HTERT RPE-1 (cell line): Measurements from ENCODE around the gene ATP6V0C.

Source experiments
- in situ Hi-C: fragments of 300-500 bp; cut with MboI; formaldehyde crosslinking; loops from 4 replicates; pipeline ENCODE4 v1.14.3; 2020; ENCODE audit warnings: low sequenced_read_pairs

Gene ATP6V0C

DNA sequence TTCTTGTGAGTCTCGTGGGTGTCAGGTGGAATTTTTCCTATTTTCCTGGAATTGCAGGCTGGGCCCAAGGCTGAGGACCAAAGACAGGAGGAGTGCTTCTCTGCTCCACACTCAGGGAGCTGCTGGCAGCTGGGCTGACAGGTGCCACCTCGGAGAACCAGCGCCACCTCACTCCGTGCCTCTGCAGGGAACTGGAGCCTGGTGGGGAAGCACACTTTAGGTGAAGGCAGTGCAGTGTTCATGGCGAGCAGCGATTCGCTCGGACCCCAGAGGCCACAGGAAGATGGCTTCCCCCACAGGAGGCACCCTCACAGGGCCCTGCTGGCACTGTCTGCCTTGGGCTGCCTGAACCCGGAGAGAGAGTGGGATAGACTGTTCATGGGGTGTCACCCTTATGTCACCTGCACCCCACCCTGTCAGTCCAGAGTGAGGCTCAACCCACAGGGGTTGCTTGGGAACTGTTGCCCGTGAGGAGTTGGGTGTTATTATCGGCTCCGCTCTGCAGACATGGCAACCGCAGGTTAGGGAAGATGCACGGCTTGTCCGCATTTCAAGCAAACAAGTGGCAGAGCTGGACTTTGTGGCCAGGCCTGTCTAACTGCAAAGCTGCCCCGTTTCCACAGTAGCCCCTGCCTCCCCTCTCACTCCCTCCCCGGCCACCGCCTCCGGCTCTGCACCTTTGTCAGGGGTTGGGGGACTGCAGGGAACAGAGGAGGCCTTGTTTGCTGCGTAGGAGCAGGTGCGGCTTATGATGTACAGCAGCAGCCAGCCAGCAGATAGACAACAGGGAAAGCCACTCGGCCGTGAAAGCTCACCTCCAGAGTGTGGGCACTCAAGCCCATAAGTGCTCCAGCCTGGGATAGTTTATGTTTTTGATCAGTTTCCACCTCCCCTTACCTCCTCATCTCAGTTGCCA is 23.3 kb upstream of the ATP6V0C start:
- in situ Hi-C loops = no loop called here

DNA sequence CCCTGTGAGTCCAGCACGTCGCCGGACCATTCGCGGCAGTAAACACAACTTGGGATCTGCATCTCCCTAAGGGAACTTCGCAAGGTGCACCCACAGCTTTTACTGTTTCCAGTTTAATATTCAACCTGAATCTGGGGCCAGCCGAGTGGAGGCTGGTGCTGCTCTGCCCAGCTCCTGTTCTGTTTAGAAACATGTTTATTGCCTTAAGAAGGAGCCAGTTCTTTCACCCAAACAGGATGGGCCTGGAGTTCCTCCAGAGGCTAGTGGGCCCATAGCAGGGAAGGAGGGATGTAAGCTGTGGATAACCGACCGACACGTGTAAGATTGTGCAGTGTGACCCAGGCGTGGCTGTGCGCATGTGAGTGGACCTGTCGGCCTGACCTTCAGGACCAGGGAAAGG is 21.5 kb upstream of the ATP6V0C start:
- in situ Hi-C loops = no loop called here

DNA sequence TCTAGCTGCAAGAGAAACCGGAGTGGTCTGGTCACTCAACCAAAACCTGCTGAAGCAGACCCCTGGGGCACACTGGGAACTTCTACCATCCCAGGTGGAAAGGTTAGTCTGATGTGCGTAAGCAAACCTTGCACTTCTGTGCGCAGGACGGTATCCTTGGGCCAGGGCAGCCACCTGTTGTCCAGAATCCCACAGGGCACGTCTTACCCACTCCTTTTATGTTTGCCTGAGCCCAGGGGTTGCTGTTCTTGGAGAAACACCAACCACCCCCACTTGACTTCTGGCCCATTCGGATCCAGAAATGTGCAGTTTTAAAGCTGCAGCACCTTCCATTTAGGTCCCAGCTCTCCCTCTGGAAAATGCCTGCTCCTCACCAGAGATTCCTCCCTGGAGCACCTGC is 20.1 kb upstream of the ATP6V0C start:
- in situ Hi-C loops = no loop called here

DNA sequence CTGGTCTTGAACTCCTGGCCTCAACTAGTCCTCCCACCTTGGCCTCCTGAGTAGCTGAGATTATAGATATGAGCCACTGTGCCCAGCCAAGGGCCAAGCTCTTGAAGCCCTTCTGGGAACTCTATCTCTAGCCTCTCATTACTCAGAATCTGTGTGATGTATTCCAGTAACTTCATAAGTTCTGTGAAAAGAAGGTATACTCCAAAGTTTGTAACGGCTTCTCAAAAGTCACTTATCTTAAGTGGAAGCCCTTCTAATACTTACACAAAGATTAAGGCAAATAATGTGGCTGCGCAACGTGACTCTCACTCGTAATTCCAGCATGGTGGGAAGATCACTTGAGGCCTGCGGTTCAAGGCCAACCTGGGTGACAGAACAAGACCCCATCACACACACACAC is 19.1 kb upstream of the ATP6V0C start:
- in situ Hi-C loops = no loop called here

DNA sequence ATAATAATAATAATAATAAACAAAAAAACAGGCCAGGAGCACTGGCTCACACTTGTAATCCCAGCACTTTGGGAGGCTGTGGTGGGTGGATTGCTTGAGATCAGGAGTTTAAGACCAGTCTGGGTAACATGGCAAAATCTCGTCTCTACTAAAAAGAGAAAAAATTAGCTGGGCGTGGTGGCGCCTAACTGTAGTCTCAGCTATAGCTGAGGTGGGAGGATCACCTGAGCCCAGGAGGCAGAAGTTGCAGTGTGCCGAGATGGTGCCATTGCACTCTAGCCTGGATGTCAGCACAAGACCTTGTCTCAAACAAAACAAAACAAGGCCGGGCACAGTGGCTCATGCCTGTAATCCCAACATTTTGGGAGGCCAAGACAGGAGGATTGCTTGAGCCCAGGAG is 18.7 kb upstream of the ATP6V0C start:
- in situ Hi-C loops = no loop called here

DNA sequence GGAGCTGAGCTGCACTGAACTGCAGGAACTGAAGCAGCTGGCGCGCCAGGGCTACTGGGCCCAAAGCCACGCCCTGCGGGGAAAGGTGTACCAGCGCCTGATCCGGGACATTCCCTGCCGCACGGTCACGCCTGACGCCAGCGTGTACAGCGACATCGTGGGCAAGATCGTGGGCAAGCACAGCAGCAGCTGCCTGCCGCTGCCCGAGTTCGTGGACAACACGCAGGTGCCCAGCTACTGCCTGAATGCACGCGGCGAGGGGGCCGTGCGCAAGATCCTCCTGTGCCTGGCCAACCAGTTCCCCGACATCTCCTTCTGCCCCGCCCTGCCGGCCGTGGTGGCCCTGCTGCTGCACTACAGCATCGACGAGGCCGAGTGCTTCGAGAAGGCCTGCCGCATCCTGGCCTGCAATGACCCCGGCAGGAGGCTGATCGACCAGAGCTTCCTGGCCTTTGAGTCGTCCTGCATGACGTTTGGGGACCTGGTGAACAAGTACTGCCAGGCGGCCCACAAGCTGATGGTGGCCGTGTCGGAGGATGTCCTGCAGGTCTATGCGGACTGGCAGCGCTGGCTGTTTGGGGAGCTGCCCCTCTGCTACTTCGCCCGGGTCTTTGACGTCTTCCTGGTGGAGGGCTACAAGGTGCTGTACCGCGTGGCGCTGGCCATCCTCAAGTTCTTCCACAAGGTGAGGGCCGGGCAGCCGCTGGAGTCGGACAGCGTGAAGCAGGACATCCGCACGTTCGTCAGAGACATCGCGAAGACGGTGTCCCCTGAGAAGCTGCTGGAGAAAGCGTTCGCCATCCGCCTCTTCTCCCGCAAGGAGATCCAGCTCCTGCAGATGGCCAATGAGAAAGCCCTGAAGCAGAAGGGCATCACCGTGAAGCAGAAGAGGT is 17.3 kb upstream of the ATP6V0C start:
- in situ Hi-C loops = no loop called here

DNA sequence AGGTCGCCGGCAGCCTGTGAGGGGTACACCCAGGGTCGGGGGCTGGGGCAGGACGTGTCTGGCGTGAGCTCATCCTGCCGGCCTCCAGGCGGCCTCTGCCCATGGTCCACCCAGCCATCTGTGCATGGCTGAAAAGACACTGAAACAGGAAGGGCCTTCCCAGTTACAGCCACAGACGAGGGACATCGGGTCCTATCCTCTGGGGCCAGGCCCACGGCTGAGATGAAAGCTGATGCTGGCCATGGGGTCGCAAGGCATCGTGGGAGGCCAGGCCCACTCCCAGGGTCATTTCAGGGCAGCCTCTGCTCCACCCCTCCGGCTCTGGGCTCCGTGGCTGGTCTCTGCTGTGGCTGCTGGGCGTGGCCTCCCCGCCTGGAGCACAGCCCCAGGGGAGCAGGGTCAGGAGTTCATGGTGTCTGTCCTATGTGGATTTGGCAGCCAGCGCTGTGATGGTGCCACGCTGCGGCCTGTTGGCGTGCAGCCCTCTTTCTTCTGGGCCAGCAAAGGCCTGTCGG is 16.6 kb upstream of the ATP6V0C start:
- in situ Hi-C loops = no loop called here

DNA sequence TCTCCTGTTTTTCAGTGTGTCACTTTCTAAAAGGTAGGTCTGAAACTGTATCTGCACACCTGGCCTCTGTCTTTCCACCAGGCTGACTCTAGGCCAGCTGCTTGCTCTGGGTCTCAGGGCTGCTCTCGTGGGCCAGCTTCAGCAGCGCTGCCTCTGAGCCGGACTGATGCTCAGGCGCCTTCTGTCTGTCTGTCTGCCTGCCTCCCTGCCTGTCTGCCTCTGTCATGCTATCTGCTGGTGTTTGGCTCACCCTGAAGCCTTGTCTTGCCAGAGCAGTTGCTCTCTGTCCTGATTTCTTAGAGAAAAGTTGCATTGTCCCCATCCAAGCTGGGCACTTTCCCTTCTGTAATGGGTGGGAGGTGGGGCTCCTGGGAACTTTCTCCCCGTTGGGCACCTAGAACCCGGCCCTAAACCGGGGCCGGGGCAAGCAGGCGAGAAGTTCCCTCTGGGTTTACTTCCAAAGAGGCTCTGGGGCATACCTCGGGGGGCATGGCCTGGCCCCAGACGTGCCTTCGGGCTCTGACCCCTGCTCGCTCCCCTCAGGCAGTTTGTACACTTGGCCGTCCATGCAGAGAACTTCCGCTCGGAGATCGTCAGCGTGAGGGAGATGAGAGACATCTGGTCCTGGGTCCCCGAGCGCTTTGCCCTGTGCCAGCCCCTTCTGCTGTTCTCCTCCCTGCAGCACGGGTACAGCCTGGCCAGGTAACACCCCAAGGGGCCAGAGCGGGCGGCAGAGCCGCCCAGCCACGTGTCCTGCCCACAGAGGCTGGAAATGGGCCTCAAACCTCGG is 15.9 kb upstream of the ATP6V0C start:
- in situ Hi-C loops = no loop called here

DNA sequence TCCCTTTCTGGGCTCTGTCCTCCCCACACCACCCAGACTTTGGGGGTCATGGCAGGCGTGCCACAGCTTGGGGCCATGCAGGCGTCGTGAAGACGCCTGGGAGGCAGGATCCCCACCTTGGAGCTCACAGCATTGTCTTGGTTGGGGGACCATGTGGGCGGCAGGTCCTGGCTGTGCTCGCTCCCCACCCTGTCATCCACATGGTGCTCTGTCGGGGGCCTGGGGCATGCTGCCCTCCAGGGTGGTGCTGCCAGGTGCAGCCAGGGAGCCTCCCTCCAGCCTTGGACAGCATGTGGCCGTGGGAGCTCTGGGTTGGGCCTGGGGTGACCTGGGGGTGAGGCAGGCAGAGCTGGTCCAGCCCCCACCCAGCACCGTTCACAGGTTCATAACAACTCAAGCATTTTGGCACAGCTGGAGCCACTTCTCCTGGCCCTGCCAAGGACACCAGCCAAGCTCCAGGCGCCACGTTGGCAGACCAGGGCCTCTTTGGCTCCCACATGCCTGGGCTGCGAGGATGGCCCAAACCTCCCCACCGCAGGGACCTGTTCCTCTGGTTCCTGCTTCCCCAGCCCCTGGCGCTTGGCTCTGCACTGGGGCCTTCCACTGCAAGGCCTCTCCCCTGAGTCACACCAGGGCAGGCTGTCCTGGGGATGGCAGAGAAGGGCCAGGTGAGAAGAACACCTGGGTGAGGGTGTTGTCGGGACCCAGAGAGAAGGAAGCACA is 15.1 kb upstream of the ATP6V0C start:
- in situ Hi-C loops = no loop called here

DNA sequence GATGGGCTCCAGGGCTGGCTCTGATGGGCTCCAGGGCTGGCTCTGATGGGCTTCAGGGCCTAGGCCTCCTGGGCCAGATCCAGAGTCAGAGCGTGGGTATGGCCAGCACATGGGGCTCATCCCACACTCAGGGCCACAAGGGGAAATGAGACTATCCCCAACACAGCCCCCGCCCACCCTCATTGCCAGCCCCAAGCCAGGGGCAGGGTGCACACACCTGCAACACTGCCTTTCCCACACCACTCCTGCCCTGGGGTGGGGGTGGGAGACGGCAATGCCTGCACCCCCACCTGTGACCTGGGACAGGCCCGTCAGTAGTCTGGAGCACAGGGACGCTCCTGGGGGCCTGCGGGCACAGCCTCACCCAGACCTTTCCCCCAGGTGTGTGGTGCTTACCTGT is 14.3 kb upstream of the ATP6V0C start:
- in situ Hi-C loops = no loop called here

DNA sequence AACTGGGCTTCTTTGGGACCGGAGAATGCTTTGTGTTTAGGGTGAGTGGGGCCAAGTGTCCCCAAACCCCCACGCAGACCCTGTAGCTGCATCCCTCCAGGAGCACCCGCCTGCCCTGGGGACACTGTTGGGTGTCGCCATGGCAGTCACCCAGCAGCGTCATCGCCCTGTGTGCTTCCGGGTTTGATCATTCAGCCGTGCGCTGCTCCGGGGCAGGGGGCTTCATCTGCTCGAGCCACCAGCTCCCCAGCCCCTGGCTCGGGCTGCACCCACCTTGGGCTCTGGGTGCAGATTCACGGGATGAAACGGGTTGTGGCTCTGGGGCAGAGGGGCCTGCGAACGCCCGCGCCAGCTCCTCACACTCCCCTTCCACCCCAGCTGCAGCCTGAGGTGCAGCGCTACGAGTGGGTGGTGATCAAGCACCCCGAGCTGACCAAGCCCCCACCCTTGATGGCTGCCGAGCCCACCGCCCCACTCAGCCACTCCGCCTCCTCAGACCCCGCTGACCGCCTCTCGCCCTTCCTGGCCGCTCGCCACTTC is 13.8 kb upstream of the ATP6V0C start:
- in situ Hi-C loops = no loop called here

DNA sequence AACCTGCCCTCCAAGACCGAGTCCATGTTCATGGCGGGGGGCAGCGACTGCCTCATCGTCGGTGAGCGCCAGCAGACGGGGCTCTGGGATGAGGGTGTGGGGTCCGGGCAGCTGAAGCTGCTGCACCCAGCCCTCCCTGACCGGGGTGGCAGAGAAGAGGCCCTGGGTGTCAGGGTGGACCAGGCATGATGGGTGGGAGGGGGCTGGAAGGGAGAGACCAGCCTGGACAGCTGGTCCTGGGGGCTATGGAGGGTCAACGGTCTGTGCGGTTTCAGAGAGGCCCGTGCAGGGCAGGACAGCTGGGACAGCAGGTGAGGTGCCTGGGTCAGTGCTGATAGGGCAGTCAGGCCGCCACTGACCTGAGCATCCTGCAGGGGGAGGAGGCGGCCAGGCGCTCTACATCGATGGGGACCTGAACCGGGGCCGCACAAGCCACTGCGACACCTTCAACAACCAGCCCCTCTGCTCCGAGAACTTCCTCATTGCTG is 13.3 kb upstream of the ATP6V0C start:
- in situ Hi-C loops = no loop called here

DNA sequence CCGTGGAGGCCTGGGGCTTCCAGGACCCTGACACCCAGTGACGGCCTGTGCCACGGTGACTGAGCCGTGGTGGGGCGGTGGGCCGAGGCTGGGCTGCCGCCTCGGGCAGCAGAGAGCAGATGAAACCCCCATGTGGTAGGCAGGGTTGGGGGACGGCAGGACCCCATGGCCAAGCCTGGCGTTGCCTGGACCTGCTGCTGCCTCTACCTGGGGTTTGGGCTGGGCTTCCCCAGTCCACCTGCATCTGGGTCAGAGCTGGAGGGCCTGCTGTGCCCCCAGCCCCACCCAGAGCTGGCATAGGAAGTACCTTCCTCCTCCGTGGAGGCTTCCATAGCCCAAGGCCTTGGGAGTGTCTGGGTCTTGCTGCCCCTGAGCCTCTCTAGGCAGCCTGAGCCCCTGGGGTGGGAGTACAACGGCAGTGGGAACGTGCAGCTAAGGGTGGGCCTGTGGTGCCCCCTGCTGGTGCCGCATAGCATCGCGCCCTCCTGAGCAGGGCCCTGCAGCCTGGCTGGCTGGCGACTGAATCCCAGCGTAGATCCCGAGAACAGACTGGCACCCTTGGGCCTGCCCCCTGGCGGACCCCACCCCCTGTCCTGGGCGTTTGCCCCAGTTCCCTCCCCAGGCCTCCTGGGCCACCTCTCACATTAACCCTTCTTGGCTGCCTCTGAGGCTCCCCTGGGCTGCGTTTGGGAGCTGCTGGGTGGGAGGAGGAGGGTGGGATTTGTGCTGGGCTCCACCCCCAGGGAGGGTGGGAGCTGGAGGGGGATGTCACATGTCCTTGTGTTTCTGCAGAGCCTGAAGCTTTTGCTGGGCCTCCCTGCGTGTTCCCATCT is 12.6 kb upstream of the ATP6V0C start:
- in situ Hi-C loops = no loop called here

DNA sequence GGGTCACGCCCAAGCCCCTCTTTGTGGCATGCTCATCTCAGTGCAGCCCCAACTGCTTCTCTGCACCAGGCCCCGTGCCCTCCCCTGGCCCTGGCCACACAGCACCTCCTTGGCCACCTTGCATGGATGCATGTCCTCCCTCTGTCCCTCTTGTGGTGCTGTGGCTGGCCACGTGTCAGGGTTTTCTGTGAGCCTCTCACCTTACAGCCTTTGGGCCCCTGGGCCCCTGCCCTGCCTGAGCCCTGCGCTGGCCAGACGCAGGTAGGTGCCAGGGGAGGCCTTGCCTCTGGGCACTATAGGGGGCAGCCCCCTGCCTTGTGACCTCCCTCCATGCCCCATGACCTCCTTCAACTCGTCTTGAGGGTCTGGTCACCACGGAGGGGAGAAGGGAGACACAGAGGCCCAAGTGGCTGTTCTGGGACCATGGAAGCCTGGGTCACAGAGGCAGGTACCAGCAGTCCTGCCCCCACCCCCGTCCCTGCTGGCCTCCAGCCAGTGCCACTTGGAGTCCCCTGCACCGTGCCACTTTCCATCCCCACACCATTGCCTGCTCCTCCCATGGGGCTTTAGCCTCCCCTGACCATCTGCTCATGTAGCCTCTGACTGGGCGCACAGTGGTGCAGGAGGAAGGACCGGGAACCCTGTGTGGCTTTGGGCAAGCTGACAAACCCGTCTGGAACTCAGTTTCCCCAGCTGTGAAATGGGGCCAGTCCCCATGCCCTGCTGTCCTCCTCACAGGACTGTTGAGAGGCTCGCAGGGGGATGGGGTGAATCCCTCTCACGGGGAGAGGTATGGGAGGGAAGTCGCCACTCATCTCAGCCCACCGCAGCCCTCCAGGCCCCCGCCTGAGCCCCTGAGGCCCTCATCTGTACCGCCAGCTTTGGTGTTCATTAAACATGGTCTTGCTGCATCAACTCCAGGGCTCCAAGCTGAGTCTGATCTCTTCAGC is 11.5 kb upstream of the ATP6V0C start:
- in situ Hi-C loops = no loop called here

DNA sequence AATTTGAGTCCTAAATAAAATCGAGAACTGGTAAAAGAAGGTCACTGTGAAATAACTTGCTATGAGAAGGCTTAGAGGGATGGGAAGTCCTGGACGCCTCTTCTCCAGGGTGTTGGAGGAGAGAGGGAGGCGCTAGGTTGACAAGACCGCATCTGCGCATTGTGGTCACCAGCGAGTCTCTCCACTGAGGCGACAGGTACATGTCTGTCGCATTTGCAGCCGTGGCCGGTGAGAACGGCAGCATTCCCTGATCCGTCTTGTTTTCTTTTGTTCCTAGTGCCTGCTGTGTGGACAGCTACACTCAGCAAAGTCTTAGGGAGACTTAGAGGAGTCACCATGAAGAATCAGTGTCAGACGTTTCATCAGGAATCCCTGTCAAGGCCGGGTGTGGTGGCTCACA is 8.1 kb upstream of the ATP6V0C start:
- in situ Hi-C loops = no loop called here

DNA sequence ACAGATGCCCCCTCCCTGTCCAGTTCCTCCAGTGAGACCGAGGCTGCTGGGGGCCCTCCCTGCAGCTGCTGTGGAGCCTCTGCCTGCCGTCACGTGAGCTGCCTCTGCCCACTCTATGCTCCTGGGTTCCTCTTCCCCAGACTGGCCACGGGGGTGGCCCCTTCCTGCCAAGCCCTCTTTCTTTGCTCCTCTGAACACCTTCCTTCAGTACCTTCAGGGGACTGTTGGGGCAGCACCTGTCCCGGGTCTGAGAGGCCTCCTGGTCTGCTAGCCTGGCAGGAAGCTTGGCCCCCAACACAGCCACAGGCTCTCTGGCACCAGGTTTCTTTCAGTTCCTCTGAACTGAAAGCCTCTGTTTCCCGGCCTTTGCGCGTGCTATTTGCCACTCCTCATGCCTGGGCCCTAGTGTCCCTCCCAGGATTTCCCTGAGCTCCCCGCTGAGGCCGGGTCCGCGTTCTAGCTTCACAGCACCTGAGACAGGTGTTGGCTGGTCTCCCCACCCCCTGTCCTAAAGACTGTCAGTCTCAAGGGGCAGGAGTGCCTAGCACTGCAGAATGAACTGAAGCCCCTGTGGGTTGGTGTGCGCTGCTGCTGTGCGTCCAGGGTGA is 6.6 kb upstream of the ATP6V0C start:
- in situ Hi-C loops = no loop called here

DNA sequence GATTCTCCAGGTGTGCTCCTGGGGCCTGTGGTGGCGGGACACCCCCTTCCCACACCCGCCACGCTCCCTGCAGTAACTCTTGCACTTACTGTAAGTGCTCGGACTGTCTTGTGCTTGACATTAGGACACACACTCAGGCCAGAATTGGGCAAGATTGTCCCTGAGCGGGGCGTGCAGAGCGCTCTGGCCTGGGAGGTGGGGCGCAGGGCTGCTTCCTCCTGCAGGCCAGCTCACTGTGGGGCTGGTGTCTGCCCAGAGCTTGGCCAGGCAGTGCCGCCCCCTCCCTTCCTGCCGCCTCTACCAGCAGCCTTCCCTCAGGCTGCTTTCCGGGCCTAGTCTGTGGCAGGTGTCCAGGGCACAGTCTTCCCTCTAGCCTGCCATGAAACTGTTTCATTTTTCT is 6.1 kb upstream of the ATP6V0C start:
- in situ Hi-C loops = no loop called here
